ENCODE measurements around the gene NEDD8.
A peak's percentile ranks its signal among the peaks of the same experiment; 100 is the strongest.

The NEDD8 gene

DNA sequence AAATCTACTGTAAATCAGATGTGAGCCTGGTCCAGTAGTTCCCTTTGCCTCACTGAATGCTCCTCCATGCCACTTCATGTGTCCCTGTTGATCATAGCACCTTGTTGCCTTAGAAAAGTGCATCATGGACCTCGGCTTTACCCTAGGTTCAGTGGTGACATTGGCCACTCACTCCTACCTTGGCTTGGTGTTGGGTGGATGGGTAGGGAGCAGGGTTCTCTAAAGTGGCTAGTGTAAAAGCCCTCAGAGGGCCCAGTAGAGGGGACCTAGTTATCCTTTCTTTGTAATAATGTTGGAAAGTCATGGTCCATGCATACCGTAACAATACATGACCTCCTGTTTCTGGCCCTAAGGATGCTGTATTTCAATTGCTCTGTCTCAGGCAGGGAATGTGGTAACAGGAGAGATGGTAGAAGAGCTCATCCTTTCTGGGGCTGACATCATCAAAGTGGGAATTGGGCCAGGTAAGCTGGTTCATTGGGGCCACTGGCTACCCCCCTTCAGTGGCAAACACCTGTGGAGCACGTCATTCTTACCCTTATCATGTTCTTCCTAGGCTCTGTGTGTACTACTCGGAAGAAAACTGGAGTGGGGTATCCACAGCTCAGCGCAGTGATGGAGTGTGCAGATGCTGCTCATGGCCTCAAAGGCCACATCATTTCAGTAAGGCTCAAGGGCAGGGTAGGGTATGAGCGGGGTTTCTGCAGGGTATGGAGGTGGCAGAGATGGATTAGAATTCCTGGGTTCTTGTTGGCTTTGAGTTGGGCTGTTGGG lies 4.7 kb upstream of the NEDD8 start:
- H3K27ac ChIP-seq = peak overlapping the region; percentile 42; the same call in 1 of the 2 replicates
- CTCF ChIA-PET = no interaction called here
- no peak for DNase-seq (ENCODE audit: low spot score)
- TF ChIP-seq CTCF (conservative IDR thresholded peaks at IDR 0.05; ENCODE audit: low read depth) = no peak
- POLR2A ChIA-PET (ENCODE audit: low non-redundant PET) = no interaction called here

- TF ChIP-seq CTCF (conservative IDR thresholded peaks at IDR 0.05; ENCODE audit: low read depth) = no peak
- POLR2A ChIA-PET (ENCODE audit: low non-redundant PET) = no interaction called here
- H3K27ac ChIP-seq = no peak overlapping the region
- DNase-seq (ENCODE audit: low spot score) = no peak
- CTCF ChIA-PET = interaction anchor here (1.3 kb wide), 1 partner anchor 62 kb away, joined by 4 read pairs; no protein-coding TSS in a partner anchor
Observed at GRCh38 chr14:24235804-24236688, 3.9 kb upstream of the NEDD8 start.

DNA sequence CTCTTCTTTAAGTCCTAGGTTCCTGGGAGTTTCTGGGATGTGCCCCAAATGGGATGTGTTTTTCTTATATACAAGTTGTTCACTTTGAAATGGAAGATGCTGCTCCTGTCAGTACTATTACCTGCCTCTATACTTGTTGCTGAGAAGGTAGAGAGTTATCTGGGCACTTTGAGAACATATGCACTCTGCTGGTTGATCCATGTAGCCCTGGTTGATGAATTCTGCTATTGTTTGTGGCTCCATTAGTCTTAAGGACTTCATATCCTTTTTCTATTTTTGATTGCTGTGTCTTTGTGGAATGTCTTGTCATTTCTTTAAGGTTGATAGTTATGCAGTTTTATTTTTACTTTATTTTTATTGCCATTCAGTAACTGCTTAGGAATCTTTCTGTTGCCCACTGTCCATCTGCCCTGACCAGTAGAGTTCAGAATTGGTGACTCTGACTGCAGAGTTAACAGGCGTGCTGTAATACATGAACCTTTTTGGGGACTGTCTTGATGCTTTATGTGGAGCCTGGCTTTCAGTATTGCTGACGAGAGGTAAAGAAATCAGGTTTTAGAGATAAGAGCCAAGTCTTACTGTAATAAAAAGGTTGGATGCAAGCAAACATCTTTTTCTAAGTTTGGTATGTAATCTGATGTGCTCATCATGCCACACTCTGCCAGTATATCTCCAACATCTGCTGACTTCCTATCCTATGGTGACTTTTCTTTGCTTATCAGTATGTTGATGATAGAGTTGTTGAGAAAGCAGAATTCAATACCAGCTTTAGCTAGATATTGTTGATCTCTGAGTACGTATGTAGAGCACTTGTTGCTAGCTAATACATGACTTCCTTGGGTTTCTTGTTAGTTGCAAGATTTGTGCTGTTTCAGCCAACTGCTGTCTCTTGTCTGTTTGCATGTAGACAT lies 2.2 kb upstream of the NEDD8 start:
- CTCF ChIA-PET = interaction anchor here (1.0 to 1.3 kb wide), 2 partner anchors 63 to 64 kb away, joined by 3 to 4 read pairs; no protein-coding TSS in a partner anchor
- H3K27ac ChIP-seq = no peak overlapping the region
- TF ChIP-seq CTCF (conservative IDR thresholded peaks at IDR 0.05; ENCODE audit: low read depth) = no peak
- DNase-seq (ENCODE audit: low spot score) = no peak
- POLR2A ChIA-PET (ENCODE audit: low non-redundant PET) = no interaction called here

GRCh38 chr14:24233538-24233866 lies 1.3 kb upstream of the NEDD8 start:
- POLR2A ChIA-PET (ENCODE audit: low non-redundant PET) = no interaction called here
- H3K27ac ChIP-seq = peak overlapping the region; percentile 96
- CTCF ChIA-PET = interaction anchor here (1.4 kb wide), 1 partner anchor 17 kb away, joined by 3 read pairs; no protein-coding TSS in a partner anchor
- DNase-seq (ENCODE audit: low spot score) = peak; percentile 36
- no peak for TF ChIP-seq CTCF (conservative IDR thresholded peaks at IDR 0.05; ENCODE audit: low read depth)

DNA sequence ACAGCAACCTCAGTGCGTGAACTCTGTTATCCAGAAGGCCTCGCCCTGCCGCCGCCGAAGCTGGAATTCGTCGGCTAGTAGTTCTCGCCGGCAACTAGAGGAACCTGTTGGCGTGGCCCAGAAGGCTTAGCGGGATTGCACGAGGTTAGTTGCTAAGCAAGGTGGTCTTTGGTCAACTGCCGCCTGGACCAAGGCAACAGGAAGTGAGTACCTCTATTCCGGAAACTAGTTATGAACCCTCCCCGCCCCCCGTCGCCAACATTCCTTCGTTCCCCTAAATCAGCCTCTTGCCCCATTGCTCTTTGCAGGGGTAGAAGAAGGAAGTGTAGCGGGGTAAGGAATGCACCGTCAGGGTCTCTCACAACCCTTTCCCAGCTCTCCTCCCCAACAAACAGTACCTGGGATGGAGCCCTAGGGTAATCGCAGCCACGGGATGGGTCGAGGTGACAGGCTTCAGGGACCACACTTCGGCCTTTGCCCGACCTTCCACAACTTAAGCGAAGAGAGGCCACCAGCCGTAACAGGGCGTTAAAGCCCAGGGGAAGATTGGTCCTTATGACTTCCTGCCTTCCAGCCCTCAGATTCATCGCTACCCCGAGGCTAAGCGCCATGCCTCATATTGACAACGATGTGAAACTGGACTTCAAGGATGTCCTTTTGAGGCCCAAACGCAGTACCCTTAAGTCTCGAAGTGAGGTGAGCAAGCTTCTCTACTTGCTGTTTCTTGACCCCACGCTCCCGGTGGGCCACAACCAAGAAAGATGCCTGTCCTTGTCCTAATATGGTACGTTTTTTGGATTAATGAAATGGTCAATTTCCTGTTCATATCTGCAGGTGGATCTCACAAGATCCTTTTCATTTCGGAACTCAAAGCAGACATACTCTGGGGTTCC lies 724 bp upstream of the NEDD8 start, which contains the start of gene GMPR2:
GMPR2 (plus strand) TSS at position 285 of the 893 bp plus-strand sequence; CDS start at position 610, 325 bp downstream.
- CTCF ChIA-PET = interaction anchor here (1.4 kb wide), 1 partner anchor 16 kb away, joined by 3 read pairs; no protein-coding TSS in a partner anchor
- DNase-seq (ENCODE audit: low spot score) = peak; percentile 16
- POLR2A ChIA-PET (ENCODE audit: low non-redundant PET) = no interaction called here
- peak within 1 kb of the TSS; percentile 96 for H3K27ac ChIP-seq
- TF ChIP-seq CTCF (conservative IDR thresholded peaks at IDR 0.05; ENCODE audit: low read depth) = no peak
